B cell (primary cell): ENCODE data around the gene UBE2Q2.

Experiments used
- EZH2 ChIP-seq: IDR thresholded peaks from 2 replicates; pipeline ENCODE4 v1.6.1; 2012; ENCODE audit warnings: borderline replicate concordance, low read depth, mild to moderate bottlenecking, moderate library complexity, low read length; ENCODE audit not compliant: insufficient read depth, poor library complexity, severe bottlenecking
- TF ChIP-seq, protein P1 (sequence below): fragments of 200-600 bp; IDR thresholded peaks from one replicate; pipeline ENCODE4 v1.8.0; 2022; ENCODE audit warnings: antibody characterized with exemption, mild to moderate bottlenecking

DNA sequence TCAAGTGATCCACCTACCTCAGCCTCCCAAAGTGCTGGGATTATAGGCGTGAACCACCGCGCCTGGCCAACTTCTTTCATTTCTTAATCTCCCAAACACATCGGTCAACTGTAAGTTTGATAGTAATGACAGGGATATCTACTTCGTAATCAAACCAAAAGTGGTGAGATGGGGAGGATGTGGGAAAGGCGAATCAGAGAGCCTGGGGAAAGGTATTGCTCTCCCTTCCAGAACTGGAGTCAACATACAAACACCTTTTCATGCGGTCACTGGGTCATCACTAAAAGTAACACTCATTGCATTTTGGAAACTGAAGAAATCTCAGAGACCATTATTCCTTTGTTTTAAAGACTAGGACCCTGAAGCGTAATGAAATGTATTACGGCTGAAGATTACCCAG lies 14.8 kb upstream of the UBE2Q2 start:
- TF ChIP-seq, protein P1, sequence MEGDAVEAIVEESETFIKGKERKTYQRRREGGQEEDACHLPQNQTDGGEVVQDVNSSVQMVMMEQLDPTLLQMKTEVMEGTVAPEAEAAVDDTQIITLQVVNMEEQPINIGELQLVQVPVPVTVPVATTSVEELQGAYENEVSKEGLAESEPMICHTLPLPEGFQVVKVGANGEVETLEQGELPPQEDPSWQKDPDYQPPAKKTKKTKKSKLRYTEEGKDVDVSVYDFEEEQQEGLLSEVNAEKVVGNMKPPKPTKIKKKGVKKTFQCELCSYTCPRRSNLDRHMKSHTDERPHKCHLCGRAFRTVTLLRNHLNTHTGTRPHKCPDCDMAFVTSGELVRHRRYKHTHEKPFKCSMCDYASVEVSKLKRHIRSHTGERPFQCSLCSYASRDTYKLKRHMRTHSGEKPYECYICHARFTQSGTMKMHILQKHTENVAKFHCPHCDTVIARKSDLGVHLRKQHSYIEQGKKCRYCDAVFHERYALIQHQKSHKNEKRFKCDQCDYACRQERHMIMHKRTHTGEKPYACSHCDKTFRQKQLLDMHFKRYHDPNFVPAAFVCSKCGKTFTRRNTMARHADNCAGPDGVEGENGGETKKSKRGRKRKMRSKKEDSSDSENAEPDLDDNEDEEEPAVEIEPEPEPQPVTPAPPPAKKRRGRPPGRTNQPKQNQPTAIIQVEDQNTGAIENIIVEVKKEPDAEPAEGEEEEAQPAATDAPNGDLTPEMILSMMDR = no peak
- TF ChIP-seq EZH2 = no peak
